Smooth muscle cell of the brain vasculature (primary cell): ENCODE data around the gene ZNF208.
"Not testable (repeated sequence)": the region's sequence is repeated elsewhere in the genome, so short reads cannot be mapped to it uniquely, and the experiment has no call there.

Experiments used
- DNase-seq: peaks from one replicate; pipeline ENCODE4 v3.0.0-alpha.2; 2012; ENCODE audit warnings: low read depth, low spot score

ZNF208 gene

DNA sequence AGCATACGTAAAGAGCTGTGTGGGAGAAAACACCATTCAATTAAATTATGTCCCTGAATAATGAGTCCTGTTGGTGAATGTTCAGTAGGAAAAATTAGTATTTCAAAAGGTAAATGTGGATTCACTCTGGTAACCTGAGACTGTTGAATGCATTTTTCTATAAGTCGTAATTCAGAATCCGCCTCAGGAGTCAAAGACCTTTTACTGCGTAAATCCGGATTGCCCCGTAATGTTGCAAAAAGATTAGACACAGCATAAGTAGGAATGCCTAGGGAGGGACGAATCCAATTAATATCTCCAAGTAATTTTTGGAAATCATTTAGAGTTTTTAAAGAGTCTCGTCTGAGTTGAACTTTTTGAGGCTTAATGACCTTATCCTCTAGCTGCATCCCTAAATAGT, 126.0 kb downstream of the ZNF208 start:
- not testable (repeated sequence) for DNase-seq

DNA sequence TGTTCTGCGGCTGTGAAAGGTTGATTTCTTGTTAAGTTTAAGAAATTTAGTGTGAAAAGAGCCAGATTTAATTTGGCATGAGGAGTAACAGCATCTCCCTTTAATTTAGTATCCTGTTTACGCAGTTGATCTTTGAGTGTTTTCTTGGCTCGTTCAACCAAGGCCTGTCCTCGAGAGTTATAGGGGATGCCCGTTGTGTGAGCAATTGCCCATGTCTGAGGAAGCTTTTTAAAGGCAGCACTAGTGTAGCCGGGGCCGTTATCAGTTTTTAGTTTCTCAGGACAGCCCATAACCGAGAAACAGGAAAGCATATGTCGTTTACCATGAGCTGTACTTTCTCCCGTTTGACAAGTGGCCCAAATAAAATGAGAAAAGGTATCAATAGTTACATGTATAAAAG, 127.2 kb downstream of the ZNF208 start:
- DNase-seq = no peak
